Hematopoietic multipotent progenitor cell treated with erythropoietin and hydrocortisone succinate and interleukin-3 and kit ligand, for 4 days (in vitro differentiated cells): Measurements from ENCODE around the gene TANC1.

Source experiments
- DNase-seq: peaks from one replicate; pipeline ENCODE4 v3.0.0-alpha.2; 2015

Gene TANC1

DNA sequence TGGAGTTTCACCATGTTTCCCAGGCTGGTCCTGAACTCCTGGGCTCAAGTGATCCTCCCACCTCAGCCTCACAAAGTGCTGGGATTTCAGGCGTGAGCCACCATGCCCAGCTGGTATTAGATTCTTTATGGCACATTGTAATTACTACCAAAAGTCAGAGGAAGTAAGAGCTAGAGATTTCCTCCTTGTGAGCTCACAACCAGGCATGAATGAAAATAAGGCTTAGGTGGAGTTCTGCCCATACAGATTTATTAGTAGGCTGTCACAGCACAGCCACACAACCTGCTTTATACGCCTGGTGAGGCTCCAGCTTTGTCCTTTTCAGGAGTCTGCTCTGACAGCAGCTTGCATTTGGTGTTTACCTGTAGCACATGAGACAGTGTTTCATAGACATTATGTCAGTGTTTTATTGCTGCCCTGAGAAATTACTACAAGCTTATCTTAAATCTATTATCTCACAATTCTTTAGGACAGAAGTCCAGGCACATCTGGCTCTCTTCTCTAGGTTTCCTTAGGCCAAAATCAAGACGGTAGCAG lies 156.6 kb downstream of the TANC1 start:
- DNase-seq: no peak

- DNase-seq: no peak
These were observed 157.4 kb downstream of the TANC1 start for GRCh38 chr2:159125858-159126257.

DNA sequence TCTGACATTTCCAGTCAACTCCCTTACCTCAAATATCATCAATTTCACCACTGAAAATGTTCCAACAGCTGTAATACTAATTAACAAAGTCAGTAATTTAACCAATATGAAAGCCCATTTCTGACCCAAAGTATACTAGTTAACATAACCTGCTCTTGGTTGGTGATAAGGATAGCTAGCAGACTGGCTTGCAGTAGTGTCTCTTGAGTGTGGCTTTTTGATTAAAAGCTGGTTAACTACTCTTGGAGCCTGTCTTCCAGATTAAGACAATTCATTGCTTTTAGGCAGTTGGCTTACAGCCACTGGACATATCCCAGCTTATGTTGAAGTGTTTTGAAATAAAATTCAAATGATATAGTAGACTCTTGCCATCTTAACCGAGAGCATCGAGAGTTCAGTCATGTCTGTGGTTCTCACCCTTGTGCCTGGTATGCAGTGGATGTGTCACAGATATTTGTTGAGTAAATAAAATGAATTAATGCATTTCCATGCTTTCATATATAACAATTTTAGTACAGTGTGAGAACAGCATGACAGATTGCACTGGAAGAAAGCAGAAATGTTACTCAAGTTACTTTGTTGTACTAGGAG lies 158.1 kb downstream of the TANC1 start:
- DNase-seq: peak; percentile 51

- DNase-seq: no peak
These were observed 159.8 kb downstream of the TANC1 start for GRCh38 chr2:159128191-159128590.

DNA sequence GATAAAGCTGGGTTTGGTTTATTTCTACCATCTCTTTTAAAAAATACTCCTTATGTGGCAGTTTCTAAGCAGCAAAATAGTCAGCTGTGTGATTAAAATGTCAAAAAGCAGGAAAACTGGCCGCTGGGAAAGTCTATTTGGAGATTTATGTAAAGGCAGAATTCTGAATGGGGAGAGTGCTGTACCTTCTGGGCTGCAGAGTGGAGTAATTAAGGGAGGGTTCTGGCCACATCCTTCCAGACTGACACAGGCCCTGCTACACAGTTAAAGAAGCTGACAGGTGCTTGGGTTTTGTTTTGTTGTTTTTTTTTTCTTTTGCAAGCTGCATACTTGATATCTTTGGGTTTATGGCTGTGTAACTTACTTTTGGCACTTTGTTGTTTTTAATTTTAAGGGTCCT lies 160.8 kb downstream of the TANC1 start:
- DNase-seq: peak; percentile 52

DNA sequence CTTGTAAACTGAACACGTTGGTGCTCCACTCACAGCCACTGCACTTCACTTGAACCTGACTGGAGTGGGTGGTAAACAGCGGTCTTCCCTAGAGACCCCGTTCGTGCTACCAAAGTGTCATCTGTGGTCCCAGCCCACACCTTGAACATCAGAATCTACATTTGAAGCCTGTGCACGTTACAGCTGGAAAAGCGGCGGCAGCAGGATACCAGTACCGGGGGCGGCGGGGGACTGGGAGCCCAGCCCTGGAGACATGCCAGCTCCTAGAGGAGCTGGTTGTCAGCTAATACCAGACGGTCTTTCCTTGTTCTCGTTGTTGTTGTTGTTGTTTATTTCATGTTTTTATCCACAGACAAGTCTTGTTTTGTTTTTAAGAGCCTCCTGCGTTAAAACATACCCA lies 161.4 kb downstream of the TANC1 start:
- peak; percentile 60 for DNase-seq

GRCh38 chr2:159130302-159130701 lies 161.9 kb downstream of the TANC1 start:
- peak; percentile 95 for DNase-seq

DNA sequence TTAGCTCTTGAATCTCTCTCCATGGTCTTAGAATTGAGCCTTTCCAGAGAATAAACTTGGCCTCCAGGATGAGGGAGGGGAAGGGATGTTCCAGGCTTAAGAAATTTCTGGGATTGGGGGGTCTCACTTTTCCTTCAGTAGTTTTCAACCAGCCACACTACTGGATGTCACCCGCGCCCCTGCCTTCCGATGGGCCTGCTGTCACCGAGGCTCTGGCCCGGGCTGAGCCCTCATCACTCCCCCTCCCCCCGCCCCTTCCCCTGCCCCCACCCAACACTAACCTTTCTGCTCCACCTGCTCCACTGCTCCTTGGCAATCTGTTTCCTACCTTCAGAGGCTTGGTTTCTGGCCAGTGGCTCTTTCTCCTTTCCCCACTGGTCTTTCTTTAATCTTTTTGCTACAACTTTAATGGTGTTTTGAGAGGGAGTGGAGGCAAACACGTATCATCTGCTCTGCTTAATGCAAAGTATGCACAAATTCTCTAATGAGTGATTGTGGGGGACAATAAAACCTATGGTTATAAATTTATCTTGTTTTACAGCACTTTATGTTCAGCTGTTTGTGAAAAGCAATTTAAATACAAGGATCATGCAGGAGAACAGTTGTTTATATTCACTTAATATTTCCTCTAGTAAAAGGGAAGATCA lies 162.9 kb downstream of the TANC1 start:
- DNase-seq: no peak

DNA sequence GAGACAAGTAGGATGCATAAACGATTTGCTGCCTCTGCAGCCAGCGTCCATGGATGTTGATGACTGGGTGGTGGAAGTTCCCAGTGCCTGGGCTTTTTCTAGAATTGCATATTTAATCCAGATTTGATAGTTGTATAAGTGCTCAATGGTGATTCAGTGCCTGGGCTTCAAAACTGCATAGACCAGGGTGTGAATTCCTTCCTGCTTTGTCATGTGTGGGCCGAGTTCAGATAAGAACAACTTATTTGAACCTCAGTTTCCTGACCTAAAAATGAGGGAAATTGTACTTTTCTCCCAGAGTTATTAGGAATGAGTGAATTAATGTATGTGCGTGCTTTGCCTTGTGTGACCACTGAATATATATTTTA lies 163.5 kb downstream of the TANC1 start:
- DNase-seq: peak; percentile 48

- DNase-seq: peak; percentile 82
These were observed 165.4 kb downstream of the TANC1 start for GRCh38 chr2:159133797-159134196.

- DNase-seq: no peak
These were observed 166.5 kb downstream of the TANC1 start for GRCh38 chr2:159134979-159135378.

DNA sequence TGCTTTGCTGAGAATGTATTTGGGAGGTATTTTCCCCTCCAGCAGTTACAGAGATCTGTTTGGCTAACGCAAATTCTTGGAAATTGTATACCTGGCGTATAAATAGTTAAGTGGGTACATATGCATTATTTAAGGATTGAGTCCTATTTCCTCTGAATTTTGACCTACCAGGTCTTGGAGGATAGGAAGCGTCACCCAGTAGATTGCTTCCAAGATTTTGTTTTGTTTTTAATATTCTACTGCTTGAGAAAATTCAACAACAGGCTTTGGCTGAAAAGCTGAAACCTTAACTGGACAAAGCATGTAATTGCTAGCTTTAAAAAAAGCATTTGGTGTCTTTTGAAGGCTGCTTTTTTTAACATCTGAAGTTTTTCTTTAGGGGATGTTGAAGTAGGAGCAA lies 168.0 kb downstream of the TANC1 start:
- no peak for DNase-seq

DNA sequence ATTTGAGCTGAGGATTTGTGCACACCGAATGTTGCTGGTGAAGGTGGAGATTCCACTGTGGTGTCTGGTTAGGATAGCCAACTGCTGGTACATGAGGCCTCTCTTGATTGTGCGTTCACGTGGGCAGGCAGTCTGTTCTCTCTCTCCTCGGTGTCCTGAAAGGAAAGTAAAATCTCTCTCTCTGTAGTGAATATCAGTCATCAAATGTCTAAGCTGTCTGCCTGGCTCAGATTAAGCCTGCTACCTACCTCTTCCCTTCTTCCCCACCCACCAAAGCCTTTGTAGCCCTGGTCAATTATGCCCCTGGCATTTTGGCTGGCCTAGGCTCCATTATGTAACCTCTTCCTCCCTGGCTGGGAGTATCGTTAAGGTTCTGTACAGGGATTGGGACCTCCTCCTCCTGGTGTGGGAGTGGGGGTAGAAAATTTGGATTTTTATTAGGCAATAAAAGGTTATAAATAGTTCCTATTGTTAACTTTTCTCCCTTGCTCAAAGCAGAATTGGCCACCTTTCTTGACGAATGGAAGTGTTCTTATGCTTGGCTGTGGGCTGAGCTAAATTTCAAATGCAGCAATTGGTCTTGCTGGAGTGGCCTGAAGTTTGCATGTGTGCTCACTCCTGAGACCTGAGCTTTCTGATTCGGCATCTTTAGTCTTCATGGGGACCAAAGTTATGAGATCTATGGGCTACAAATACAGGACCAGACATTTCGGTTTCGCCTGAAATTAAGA lies 169.2 kb downstream of the TANC1 start:
- peak; percentile 81 for DNase-seq

GRCh38 chr2:159138642-159139182 lies 170.3 kb downstream of the TANC1 start:
- DNase-seq: no peak

GRCh38 chr2:159139216-159139933 lies 170.9 kb downstream of the TANC1 start:
- peak; percentile 64 for DNase-seq

DNA sequence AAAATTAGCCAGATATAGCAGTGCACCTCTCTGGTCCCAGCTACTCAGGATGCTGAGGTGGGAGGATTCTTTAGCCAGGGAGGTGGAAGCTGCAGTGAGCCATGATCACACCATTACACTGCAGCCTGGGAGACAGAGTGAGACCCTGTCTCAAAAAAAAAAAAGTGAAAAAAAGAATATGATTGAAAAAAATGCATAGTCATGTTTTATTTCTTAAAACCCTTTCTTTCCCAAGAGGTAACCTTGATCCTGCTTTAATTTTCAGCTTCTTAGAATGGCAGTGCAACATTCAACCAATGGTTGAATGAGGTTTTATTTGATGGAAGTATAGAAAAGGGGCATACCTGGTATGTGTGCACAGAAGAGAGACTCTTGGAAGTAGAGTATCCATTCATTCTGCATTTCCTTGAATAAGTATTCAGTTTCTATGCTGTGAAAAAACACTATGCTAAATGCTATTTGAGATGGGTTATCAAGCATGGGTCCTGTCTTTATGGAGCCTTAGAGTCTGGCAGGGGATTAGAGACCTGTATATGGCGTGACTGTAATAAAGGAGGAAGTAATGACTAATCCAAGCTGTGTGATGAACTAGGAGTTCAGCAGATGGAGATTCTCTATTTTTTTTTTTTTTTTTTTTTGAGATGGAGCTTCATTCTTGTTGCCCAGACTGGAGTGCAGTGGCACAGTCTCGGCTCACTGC lies 171.8 kb downstream of the TANC1 start:
- peak; percentile 86 for DNase-seq

DNA sequence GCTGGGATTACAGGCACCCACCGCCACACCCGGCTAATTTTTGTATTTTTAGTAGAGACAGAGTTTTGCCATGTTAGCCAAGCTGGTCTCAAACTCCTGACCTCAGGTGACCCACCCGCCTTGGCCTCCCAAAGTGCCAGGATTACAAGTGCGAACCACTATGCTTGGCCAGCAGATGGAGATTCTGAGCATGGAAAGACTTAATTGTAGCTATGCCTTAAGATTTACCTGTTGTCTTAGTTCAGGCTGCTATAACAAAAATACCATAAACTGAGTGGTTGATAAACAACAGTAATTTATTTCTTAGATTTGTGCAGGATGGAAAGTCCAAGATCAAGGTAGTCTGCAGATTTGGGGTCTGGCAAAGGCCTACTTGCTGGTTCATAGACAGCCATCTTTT lies 172.4 kb downstream of the TANC1 start:
- peak; percentile 47 for DNase-seq

DNA sequence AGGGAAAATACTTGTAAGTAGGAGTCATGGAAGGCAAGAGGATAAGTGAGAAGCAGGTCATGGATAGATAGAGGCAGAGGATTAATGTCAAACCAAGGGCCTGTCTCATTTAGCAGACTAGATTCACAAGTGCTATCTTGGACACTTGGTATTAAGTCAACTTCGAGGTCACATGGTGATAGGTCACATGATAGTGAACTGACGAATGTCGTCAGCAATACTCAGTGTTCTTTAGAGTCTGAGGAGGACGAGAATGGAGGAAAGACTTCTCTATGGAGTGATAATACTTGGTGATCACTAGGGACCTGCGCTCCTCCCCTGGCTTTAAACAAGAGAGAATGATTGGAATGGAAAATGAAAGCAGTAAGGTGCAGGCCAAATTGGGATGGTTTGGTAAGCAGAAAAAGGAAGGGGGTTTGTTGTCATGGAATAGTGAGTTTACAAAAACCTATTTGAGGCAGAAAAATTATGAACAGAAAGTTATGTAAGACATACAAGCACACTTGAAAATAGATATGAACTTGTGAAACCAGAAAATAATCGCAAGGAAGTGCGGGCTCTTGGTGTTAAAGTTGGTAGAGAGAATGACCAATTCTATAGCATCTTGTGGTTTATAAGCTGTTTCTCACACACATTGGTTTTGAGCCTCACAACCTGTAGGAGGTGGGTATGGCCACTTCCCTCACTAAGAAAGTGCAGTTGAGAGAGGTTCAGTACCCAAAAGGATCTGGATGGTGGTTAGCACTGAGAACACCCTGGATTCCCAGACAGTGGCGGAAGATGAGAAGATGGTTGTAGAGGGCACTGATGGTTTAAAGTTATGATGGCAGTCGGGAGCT lies 176.6 kb downstream of the TANC1 start:
- DNase-seq: no peak

DNA sequence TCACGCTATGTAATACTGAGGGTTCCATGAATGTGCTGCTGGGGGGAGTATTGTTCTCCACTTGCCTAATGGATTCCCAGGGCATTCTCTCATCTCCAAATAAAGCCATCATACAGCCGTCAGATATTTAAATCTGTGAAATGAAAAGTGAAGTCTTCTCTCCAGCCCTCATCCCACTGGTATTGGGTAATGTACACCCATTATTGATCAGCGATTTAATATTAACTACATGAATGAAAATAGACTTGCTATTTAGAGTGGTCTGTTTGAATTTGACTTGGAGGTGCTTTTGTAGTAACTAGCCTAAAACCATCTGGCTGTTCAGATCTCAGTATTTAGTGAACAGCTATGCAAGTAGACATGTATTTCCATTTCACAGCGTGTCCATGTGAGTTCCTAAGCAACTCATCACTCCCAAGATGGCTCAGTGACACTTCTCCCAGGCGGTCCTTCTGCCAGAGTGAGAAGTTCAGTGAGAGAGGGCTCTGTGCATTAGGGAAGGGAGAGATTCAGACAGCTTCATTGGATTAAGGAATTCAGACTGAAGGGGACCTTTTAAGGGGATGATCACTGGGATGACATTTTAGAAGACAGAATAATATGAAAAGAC lies 177.4 kb downstream of the TANC1 start:
- no peak for DNase-seq

DNA sequence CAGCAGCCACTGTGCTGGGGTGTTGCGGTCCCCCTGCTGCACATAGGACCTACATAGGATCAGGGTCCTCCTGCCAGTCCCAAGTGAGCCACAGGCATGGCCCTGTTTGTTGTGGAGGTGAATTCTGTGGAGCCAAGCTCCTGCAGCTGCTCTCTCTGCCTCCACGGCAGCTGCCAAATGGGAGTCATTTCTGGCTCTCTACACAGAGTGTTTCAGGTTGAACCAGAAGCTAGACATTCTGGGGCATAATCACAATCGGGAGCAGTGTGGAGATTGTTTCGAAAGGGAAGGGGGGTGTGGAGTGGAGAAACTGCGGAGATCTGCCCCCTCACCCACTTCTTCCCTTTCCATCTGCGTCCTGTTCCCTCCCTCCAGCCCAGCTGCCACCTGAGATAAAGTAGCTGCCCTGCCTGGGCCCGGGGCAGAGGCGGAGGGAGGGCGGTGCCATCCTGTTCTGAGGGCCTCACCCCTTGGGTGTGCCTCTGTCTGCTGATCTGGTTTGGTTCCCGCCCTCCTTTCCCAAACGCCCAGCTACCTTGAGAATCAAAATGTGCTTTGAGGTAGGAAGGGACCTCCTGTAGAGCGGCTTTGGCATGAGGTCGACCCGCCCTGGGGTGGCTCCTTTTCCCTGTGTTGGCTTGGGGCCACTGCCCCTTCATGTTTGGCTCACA lies 178.7 kb downstream of the TANC1 start:
- DNase-seq: peak; percentile 98
